Endothelial cell of umbilical vein (primary cell): ENCODE data around the gene RASAL1. TPM values are rescaled to one million over a fixed set of nuclear protein-coding genes. Genes with fewer than 3 reads are reported as not detected.

Experiments
- BruUV-seq: library from RNA; stranded (reverse); fragments of 400-500 nt; replicated peaks from 2 replicates; lab custom pipeline; 2021; lab: Mats Ljungman, UMichigan
- CTCF ChIA-PET: fragments of 300-600, 350-600 bp; sonication (Branson Sonifier 250); formaldehyde crosslinking; loops from one replicate; lab custom pipeline; 2021; ENCODE audit warnings: antibody characterized with exemption, inconsistent platforms; lab: Charles Lee
- POLR2A ChIA-PET: fragments of 300-600, 350-600 bp; sonication (Branson Sonifier 250); formaldehyde crosslinking; loops from one replicate; lab custom pipeline; 2021; ENCODE audit warnings: antibody characterized with exemption, inconsistent platforms; lab: Charles Lee
- DNase-seq: peaks from one replicate; pipeline ENCODE4 v3.0.0-alpha.2; 2011; ENCODE audit warnings: low read depth, low spot score
- FAIRE-seq: peaks from 2 replicates; lab custom pipeline; 2011; peaks lifted over from hg19 to GRCh38; lab: Jason Lieb, UNC
- H2AFZ ChIP-seq: 2 replicates; pipeline ENCODE4 v1.6.0; 2012; ENCODE audit warnings: low read depth, low read length, control low read depth, inconsistent platforms
- H3K27ac ChIP-seq: 2 replicates; pipeline ENCODE4 v1.5.1; 2011; ENCODE audit warnings: low read depth, mild to moderate bottlenecking, control low read depth, low read length, moderate library complexity; ENCODE audit not compliant: insufficient read depth
- H3K27me3 ChIP-seq, 2 experiments: 2 replicates each; pipeline versions ENCODE4 v1.6.0 to v1.6.1; 2011; ENCODE audit warnings: low read length in 2 of 2, mixed read lengths in 1 of 2; ENCODE audit not compliant: control insufficient read depth in 2 of 2, insufficient read depth in 2 of 2
- H3K36me3 ChIP-seq, 2 experiments: 2 replicates in 1 of 2; 3 replicates in 1 of 2; pipeline ENCODE4 v1.5.1; 2011; ENCODE audit warnings: low read length in 2 of 2, mild to moderate bottlenecking in 1 of 2, moderate library complexity in 1 of 2; ENCODE audit not compliant: control insufficient read depth in 2 of 2, insufficient read depth in 2 of 2; ENCODE audit errors: extremely low read depth in 1 of 2
- H3K4me1 ChIP-seq: 3 replicates; pipeline ENCODE4 v1.5.1; 2011; ENCODE audit warnings: mild to moderate bottlenecking, low read length; ENCODE audit not compliant: control insufficient read depth, insufficient read depth; ENCODE audit errors: extremely low read depth
- H3K4me2 ChIP-seq: 2 replicates; pipeline ENCODE4 v1.6.1; 2011; ENCODE audit warnings: low read length, control low read depth, mixed read lengths; ENCODE audit not compliant: insufficient read depth
- H3K4me3 ChIP-seq, 3 experiments: fragments of 200-600 bp in 1 of 3; sonication (generic), shearing (Covaris generic) in 1 of 3; replicated peaks in 1 of 3; 2 replicates each; pipeline ENCODE4 v1.5.1; 2011 to 2016; ENCODE audit warnings: control low read depth in 3 of 3, low read length in 3 of 3, mild to moderate bottlenecking in 2 of 3, inconsistent platforms in 1 of 3, low read depth in 1 of 3, moderate library complexity in 1 of 3; ENCODE audit not compliant: insufficient read depth in 1 of 3
- H3K79me2 ChIP-seq: 2 replicates; pipeline ENCODE4 v1.6.0; 2012; ENCODE audit warnings: low read length, inconsistent platforms; ENCODE audit not compliant: control insufficient read depth, insufficient read depth
- H3K9ac ChIP-seq: replicated peaks from 2 replicates; pipeline ENCODE3; 2011; ENCODE audit warnings: low read length, control low read depth; ENCODE audit not compliant: insufficient read depth; ENCODE audit errors: extremely low read depth
- H3K9me1 ChIP-seq: replicated peaks from 3 replicates; pipeline ENCODE4 v1.6.0; 2011; ENCODE audit warnings: mild to moderate bottlenecking, low read length; ENCODE audit not compliant: control insufficient read depth, insufficient read depth; ENCODE audit errors: extremely low read depth
- H3K9me3 ChIP-seq: replicated peaks from 2 replicates; pipeline ENCODE4 v1.5.1; 2012; ENCODE audit warnings: low read length, inconsistent platforms; ENCODE audit not compliant: control insufficient read depth, insufficient read depth
- H4K20me1 ChIP-seq: replicated peaks from 2 replicates; pipeline ENCODE3; 2011; ENCODE audit warnings: mild to moderate bottlenecking, low read length; ENCODE audit not compliant: control insufficient read depth, insufficient read depth; ENCODE audit errors: extremely low read depth
- CTCF ChIP-seq, 2 donors: IDR thresholded peaks; 1 replicate in 1 of 2; 2 replicates in 1 of 2; pipeline ENCODE4 v1.5.1; 2011; ENCODE audit warnings: low read length in 2 of 2, mild to moderate bottlenecking in 2 of 2, moderate library complexity in 2 of 2, control low read depth in 1 of 2, inconsistent platforms in 1 of 2, low read depth in 1 of 2; ENCODE audit not compliant: insufficient read depth in 1 of 2; ENCODE audit errors: extremely low read depth in 1 of 2
- EZH2 ChIP-seq: IDR thresholded peaks from 2 replicates; pipeline ENCODE4 v1.6.1; 2012; ENCODE audit warnings: borderline replicate concordance, low read depth, mild to moderate bottlenecking, moderate library complexity, low read length, inconsistent platforms; ENCODE audit not compliant: severe bottlenecking
- FOS ChIP-seq: IDR thresholded peaks from 2 replicates; pipeline ENCODE4 v1.6.1; 2011; ENCODE audit warnings: mild to moderate bottlenecking, low read length, moderate library complexity, borderline replicate concordance; ENCODE audit not compliant: insufficient read depth
- GATA2 ChIP-seq: IDR thresholded peaks from 2 replicates; pipeline ENCODE4 v1.7.0; 2011; ENCODE audit warnings: low read depth, mild to moderate bottlenecking, moderate library complexity, mixed read lengths, low read length; ENCODE audit not compliant: insufficient read length, insufficient read depth
- JUN ChIP-seq: IDR thresholded peaks from 2 replicates; pipeline ENCODE4 v1.6.1; 2011; ENCODE audit warnings: borderline replicate concordance, low read depth; ENCODE audit not compliant: insufficient read length, insufficient read depth
- MAX ChIP-seq: IDR thresholded peaks from 2 replicates; pipeline ENCODE4 v1.6.1; 2011; ENCODE audit not compliant: insufficient read depth, insufficient read length
- MYC ChIP-seq: IDR thresholded peaks from one replicate; pipeline ENCODE4 v1.6.1; 2011; ENCODE audit warnings: mild to moderate bottlenecking, low read depth, low read length
- POLR2A ChIP-seq: IDR thresholded peaks from 2 replicates; pipeline ENCODE4 v1.6.1; 2012; ENCODE audit warnings: low read depth, mild to moderate bottlenecking, control low read depth, low read length
- POLR2AphosphoS5 ChIP-seq: IDR thresholded peaks from 2 replicates; pipeline ENCODE4 v1.6.1; 2012; ENCODE audit warnings: low read depth, mild to moderate bottlenecking, control low read depth, low read length, moderate library complexity; ENCODE audit not compliant: insufficient read depth
- dilution Hi-C: fragments of 300-500 bp; cut with MboI; formaldehyde crosslinking; loops from one replicate; pipeline ENCODE4 v1.15.0; 2019; ENCODE audit warnings: low sequenced_read_pairs; ENCODE audit not compliant: extremely low pct_ligation_motif_present
- intact Hi-C: fragments of 100-400 bp; cut with micrococcal nuclease; formaldehyde crosslinking; loops from one replicate; pipeline ENCODE4 v1.10.0; 2022
- polyA plus RNA-seq, 4 experiments: library from polyadenylated mRNA; depleted of rRNA in 3 of 4; stranded (reverse) in 3 of 4; unstranded in 1 of 4; fragments of >200 nt; gene quantifications; 2 replicates each; pipeline versions ENCODE4 v1.2.1 to v1.2.3, GENCODE V29; 2011 to 2012; ENCODE audit warnings: missing spikeins in 1 of 4
- total RNA-seq: library from RNA; stranded (reverse); gene quantifications from 2 replicates; pipeline ENCODE4 v1.2.3, GENCODE V29; 2021

The RASAL1 gene
- total and polyA plus RNA-seq, 2 donors (not counting 3 experiments of a cell fraction or from before 2014, with no cell fraction given) = not detected

- H3K9me1 ChIP-seq = no peaks in the 10 kb centered on the region
- no peaks in the 10 kb centered on the region for H4K20me1 ChIP-seq
- no peak overlapping the region for H3K4me3 ChIP-seq
- H3K4me1 ChIP-seq = no peaks in the 10 kb centered on the region
- DNase-seq = no peak
- CTCF ChIA-PET = interaction anchor here (3.3 kb wide), 1 partner anchor 141 kb away, joined by 10 read pairs; no protein-coding TSS in a partner anchor
- H3K9me3 ChIP-seq = no peaks in the 10 kb centered on the region
- no TSS peak for BruUV-seq
- H3K9ac ChIP-seq = no peak overlapping the region
- no peak overlapping the region for H3K4me2 ChIP-seq
- dilution Hi-C loops (no loop called here), intact Hi-C loops (no loop called here)
- H3K36me3 ChIP-seq = no peaks in the 10 kb centered on the region
- H3K79me2 ChIP-seq = no peaks in the 10 kb centered on the region
- POLR2A ChIA-PET = no interaction called here
- no peaks in the 10 kb centered on the region for H3K27me3 ChIP-seq
- H3K27ac ChIP-seq = no peak overlapping the region
- H2AFZ ChIP-seq = no peak overlapping the region
- no peak for FAIRE-seq
- TF ChIP-seq POLR2AphosphoS5 (no peak), JUN (no peak), POLR2A (no peak), CTCF (IDR thresholded peaks at IDR 0.05; ENCODE audit: extremely low read depth in 1 of 2, insufficient read depth in 1 of 2, low read depth in 1 of 2, low read length in 2 of 2) (no peak), MAX (no peak), FOS (no peak), MYC (no peak), EZH2 (no peak), GATA2 (no peak)
Observed at GRCh38 chr12:113133666-113134065, 1.9 kb downstream of the RASAL1 start.
